Gastroesophageal sphincter (tissue), 3 donors: Measurements from ENCODE around the gene ACVR1B.

Experiments
- EP300 ChIP-seq: sonication (generic); formaldehyde crosslinking; IDR thresholded peaks from one replicate; pipeline ENCODE4 v1.6.1; 2017; ENCODE audit warnings: antibody characterized with exemption, mild to moderate bottlenecking
- POLR2A ChIP-seq, 2 donors: fragments of 450-650 bp; IDR thresholded peaks; one replicate each; pipeline ENCODE4 v1.6.1; 2017; ENCODE audit warnings: antibody characterized with exemption in 2 of 2, mild to moderate bottlenecking in 2 of 2, moderate library complexity in 1 of 2
- TF ChIP-seq, protein P1 (sequence below), 4 experiments: fragments of 200-600 bp in 2 of 4; fragments of 450-650 bp in 2 of 4; sonication (generic) in 1 of 4; IDR thresholded peaks; one replicate each; pipeline ENCODE4 v1.5.1; 2017 to 2019; ENCODE audit warnings: antibody characterized with exemption in 4 of 4, mild to moderate bottlenecking in 2 of 4, moderate library complexity in 2 of 4

DNA sequence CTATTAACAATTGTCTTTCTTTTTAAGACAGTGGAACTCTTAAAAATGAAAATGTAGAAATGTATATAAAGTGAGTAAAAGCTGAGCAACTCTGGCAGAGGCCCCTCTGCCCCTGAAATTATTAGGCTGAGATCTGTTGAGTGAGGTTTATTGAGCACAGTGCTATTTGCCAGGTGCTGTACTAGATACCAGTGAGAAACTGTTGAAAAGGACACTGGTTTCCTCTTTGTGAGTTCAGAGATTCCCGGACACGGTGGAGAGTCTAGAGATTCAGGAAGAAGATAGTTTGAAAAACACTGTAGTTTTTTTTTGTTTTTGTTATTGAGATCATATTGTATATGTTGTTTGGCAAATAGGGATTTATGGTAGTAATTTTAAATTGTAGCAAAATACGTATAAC is 11.2 kb downstream of the ACVR1B start:
- TF ChIP-seq, protein P1, sequence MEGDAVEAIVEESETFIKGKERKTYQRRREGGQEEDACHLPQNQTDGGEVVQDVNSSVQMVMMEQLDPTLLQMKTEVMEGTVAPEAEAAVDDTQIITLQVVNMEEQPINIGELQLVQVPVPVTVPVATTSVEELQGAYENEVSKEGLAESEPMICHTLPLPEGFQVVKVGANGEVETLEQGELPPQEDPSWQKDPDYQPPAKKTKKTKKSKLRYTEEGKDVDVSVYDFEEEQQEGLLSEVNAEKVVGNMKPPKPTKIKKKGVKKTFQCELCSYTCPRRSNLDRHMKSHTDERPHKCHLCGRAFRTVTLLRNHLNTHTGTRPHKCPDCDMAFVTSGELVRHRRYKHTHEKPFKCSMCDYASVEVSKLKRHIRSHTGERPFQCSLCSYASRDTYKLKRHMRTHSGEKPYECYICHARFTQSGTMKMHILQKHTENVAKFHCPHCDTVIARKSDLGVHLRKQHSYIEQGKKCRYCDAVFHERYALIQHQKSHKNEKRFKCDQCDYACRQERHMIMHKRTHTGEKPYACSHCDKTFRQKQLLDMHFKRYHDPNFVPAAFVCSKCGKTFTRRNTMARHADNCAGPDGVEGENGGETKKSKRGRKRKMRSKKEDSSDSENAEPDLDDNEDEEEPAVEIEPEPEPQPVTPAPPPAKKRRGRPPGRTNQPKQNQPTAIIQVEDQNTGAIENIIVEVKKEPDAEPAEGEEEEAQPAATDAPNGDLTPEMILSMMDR (IDR thresholded peaks at IDR 0.05): no peak
- TF ChIP-seq POLR2A (IDR thresholded peaks at IDR 0.05): no peak
- no peak for TF ChIP-seq EP300
